ENCODE results near the gene TPPP.
"Not testable (repeated sequence)": the region's sequence is repeated elsewhere in the genome, so short reads cannot be mapped to it uniquely, and the experiment has no call there.

TPPP gene

GRCh38 chr5:692529-693041, 567 bp downstream of the TPPP start:
- not testable (repeated sequence) for DNase-seq (ENCODE audit: low spot score)

GRCh38 chr5:691817-692528, 1.2 kb downstream of the TPPP start:
- DNase-seq (ENCODE audit: low spot score), result no peak

- not testable (repeated sequence) for DNase-seq (ENCODE audit: low spot score)
Observed at GRCh38 chr5:691049-691448, 2.1 kb downstream of the TPPP start.

GRCh38 chr5:690293-690692, 2.9 kb downstream of the TPPP start:
- DNase-seq (ENCODE audit: low spot score), result not testable (repeated sequence)

GRCh38 chr5:688348-689010, 4.7 kb downstream of the TPPP start:
- not testable (repeated sequence) for DNase-seq (ENCODE audit: low spot score)

- not testable (repeated sequence) for DNase-seq (ENCODE audit: low spot score)
Observed at GRCh38 chr5:686936-687335, 6.2 kb downstream of the TPPP start.

GRCh38 chr5:686172-686523, 7.0 kb downstream of the TPPP start:
- DNase-seq (ENCODE audit: low spot score), result not testable (repeated sequence)

GRCh38 chr5:685262-686171, 7.6 kb downstream of the TPPP start:
- peak; percentile 3 for DNase-seq (ENCODE audit: low spot score)

GRCh38 chr5:684751-685216, 8.4 kb downstream of the TPPP start:
- DNase-seq (ENCODE audit: low spot score), result no peak

- no peak for DNase-seq (ENCODE audit: low spot score)
Observed at GRCh38 chr5:683551-684481, 9.3 kb downstream of the TPPP start.

GRCh38 chr5:682651-683358, 10.3 kb downstream of the TPPP start:
- DNase-seq (ENCODE audit: low spot score), result not testable (repeated sequence)

- not testable (repeated sequence) for DNase-seq (ENCODE audit: low spot score)
Observed at GRCh38 chr5:682216-682615, 10.9 kb downstream of the TPPP start.

- not testable (repeated sequence) for DNase-seq (ENCODE audit: low spot score)
Observed at GRCh38 chr5:681317-682191, 11.6 kb downstream of the TPPP start.

GRCh38 chr5:680836-681235, 12.3 kb downstream of the TPPP start:
- not testable (repeated sequence) for DNase-seq (ENCODE audit: low spot score)

- not testable (repeated sequence) for DNase-seq (ENCODE audit: low spot score)
Observed at GRCh38 chr5:680118-680795, 12.9 kb downstream of the TPPP start.

- not testable (repeated sequence) for DNase-seq (ENCODE audit: low spot score)
Observed at GRCh38 chr5:679166-679895, 13.8 kb downstream of the TPPP start.

- not testable (repeated sequence) for DNase-seq (ENCODE audit: low spot score)
Observed at GRCh38 chr5:678521-678920, 14.6 kb downstream of the TPPP start.
